GM10266 (cell line): ENCODE data around the gene CNTN5.

ENCODE experiments used
- DNase-seq: peaks from one replicate; pipeline ENCODE4 v3.0.0; 2012; ENCODE audit errors: extremely low spot score
- TF ChIP-seq, protein P1 (sequence below): IDR thresholded peaks from 2 replicates; pipeline ENCODE4 v1.5.1; 2012; ENCODE audit warnings: mild to moderate bottlenecking, low read depth; ENCODE audit not compliant: control insufficient read depth, insufficient read depth; ENCODE audit errors: missing control alignments

Gene CNTN5

DNA sequence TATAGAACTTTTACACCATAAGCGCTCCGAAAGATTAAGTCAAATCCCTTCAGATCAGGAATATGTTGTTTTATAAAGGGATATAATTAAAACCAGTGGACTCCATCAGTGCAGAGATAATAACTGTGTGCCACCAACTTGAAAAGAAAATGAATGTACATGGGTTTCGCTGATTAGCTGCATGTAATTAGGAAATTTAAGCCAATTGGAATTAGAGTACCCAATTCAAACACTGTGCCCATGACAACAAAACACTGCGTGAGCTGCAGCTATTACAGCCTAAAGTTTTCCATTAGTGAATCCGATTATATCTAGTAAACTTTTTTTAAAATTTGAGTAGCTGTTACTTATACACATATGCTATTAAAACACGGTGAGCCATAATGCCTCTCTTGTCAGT, 1274.0 kb downstream of the CNTN5 start:
- no peak for DNase-seq
- TF ChIP-seq, protein P1, sequence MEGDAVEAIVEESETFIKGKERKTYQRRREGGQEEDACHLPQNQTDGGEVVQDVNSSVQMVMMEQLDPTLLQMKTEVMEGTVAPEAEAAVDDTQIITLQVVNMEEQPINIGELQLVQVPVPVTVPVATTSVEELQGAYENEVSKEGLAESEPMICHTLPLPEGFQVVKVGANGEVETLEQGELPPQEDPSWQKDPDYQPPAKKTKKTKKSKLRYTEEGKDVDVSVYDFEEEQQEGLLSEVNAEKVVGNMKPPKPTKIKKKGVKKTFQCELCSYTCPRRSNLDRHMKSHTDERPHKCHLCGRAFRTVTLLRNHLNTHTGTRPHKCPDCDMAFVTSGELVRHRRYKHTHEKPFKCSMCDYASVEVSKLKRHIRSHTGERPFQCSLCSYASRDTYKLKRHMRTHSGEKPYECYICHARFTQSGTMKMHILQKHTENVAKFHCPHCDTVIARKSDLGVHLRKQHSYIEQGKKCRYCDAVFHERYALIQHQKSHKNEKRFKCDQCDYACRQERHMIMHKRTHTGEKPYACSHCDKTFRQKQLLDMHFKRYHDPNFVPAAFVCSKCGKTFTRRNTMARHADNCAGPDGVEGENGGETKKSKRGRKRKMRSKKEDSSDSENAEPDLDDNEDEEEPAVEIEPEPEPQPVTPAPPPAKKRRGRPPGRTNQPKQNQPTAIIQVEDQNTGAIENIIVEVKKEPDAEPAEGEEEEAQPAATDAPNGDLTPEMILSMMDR, result no peak

DNA sequence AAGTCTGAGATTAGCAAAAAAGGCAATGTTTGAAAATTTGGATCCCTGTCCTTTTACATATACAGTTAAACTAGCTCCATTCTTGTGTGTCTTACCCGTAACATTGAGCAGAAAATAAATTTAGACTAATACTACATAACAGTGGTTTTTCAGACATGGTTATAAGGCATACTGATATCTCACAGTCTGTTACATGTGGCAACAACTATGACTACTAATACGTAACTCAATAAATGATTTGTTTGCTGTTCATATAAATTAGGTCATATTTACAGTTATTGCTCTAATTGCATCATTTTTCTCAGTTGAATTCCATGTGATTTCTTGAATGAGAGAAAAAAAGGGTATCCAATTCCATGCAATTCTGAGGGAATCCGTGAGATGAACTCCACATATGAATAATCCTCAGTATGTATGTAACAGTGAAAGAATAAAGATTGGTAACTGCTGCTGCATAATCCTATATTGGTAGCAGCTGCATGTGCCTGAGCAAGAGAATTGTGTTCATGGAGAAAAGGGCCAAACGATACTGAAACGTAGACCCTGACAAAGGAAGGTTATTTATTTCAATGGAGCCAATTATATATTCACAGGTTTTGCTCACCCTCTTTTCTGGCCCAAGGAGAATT, 1275.4 kb downstream of the CNTN5 start:
- TF ChIP-seq, protein P1, result no peak
- DNase-seq, result no peak

DNA sequence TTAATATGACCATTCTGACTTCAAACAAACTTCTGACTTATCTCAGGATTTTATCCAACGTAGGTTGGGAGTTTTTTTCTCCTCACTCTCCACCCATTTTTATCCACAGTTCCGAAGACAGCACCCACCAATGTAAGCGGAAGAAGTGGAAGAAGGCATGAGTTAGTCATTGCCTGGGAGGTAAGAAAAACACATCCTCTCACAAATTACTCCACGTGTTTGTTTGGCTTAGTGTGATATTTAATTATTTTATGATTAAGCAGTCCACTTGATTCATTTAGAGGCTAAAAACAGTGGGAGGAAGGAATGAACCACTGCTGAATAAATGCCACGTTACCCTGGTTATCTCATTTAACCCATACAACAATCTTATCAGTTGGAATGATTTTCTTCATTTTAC, 1276.8 kb downstream of the CNTN5 start:
- TF ChIP-seq, protein P1, result no peak
- no peak for DNase-seq

DNA sequence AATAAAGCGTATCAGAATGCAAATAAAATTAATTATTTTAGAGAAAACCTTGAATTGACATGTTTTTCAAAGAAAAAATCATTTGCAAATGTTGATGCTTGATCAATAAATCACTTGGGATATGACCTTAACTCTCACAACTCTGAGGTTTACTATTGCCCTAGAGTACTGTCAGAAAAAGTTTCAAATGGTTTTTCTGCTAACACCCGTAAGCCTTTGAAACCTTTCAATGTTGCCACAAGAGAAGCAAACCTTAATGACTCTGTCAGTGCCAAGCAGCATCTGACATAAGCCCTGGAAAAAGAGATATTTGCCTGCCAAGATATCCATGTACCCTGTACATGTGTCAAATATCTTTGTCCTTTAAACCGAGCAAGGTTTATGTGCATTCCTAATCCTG, 1282.1 kb downstream of the CNTN5 start:
- TF ChIP-seq, protein P1, result no peak
- DNase-seq, result no peak

DNA sequence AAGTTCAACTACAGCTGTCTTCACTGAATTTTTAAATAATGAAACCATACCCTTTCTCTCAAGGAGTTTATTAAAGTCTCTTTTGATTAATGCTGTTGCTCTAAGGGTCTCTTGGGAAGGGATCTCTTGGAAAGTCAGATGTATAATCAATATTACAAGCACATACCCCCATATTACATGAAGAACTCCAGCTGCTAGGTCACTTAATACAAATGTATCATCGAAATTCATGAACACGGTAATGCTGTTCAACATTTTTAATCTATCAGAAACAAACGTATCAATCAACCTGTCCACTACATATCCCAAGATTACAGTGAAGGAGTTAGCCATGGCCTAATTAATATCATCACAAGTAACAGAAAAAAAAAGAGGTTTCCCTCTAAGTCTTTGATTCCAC, 1283.1 kb downstream of the CNTN5 start:
- TF ChIP-seq, protein P1, result no peak
- DNase-seq, result no peak

DNA sequence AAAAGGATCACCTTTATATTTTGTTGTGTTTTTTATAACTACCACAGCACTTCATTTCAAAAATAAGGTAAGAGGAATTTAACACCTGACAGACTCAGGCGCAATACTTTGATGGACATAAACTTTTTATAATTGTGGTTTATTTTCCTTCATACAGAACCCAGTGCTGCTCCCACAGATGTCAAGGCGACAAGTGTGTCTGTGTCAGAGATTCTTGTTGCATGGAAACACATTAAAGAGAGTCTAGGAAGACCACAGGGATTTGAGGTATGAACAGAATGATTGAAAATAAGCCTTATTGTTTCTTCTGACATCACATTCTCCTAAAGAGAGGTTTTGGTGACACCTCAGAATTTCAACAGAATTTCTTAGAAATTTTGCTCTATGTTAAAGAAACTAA, 1287.5 kb downstream of the CNTN5 start:
- no peak for DNase-seq
- TF ChIP-seq, protein P1, result no peak

DNA sequence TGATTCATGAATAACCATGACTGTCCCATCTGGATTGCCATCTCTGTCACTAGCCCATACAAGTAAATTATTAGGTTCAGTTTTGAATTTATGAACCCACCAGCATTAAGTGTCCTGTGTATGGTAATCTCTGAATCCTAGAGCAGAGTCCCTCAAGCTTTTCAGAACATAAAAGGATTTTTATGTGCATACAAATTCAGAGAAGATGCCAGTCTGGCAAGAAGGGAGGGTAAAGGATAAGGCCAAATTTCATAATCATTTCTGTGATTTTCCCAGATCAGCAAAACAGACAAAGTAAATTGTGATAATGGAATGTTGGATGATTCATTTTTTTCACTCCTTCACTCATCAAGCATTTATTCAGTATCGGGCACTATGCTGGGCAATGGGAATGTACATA, 1295.2 kb downstream of the CNTN5 start:
- no peak for DNase-seq
- TF ChIP-seq, protein P1, result no peak
